Measurements from ENCODE around the gene RNF215.

Gene RNF215

GRCh38 chr22:30386960-30387827 is at the start of gene RNF215:
Gene RNF215, minus strand, starts transcription at chr22:30387411. Its CDS starts 98 bp downstream, at chr22:30387313.
- FAIRE-seq (peak; percentile 55), DNase-seq (ENCODE audit: insufficient read length, low spot score) (peak; percentile 72)

GRCh38 chr22:30436196-30436595 is 49.0 kb upstream of the RNF215 start:
- FAIRE-seq (no peak), DNase-seq (ENCODE audit: insufficient read length, low spot score) (no peak)

- DNase-seq (ENCODE audit: insufficient read length, low spot score) (no peak), FAIRE-seq (no peak)
These were observed 48.5 kb upstream of the RNF215 start for GRCh38 chr22:30435674-30436126.

- FAIRE-seq (no peak), DNase-seq (ENCODE audit: insufficient read length, low spot score) (no peak)
These were observed 47.6 kb upstream of the RNF215 start for GRCh38 chr22:30434843-30435242.

- FAIRE-seq (no peak), DNase-seq (ENCODE audit: insufficient read length, low spot score) (no peak)
These were observed 46.6 kb upstream of the RNF215 start for GRCh38 chr22:30433773-30434172.

GRCh38 chr22:30433227-30433626 is 46.0 kb upstream of the RNF215 start:
- no peak for DNase-seq (ENCODE audit: insufficient read length, low spot score)
- FAIRE-seq = no peak

- no peak for FAIRE-seq
- DNase-seq (ENCODE audit: insufficient read length, low spot score) = no peak
These were observed 45.3 kb upstream of the RNF215 start for GRCh38 chr22:30432520-30432919.

GRCh38 chr22:30432096-30432495 is 44.9 kb upstream of the RNF215 start:
- FAIRE-seq = no peak
- no peak for DNase-seq (ENCODE audit: insufficient read length, low spot score)

- no peak for DNase-seq (ENCODE audit: insufficient read length, low spot score)
- FAIRE-seq = no peak
These were observed 43.7 kb upstream of the RNF215 start for GRCh38 chr22:30430933-30431332.

- no peak for FAIRE-seq
These were observed 42.7 kb upstream of the RNF215 start for GRCh38 chr22:30429887-30430286.

GRCh38 chr22:30427871-30428270 is 40.7 kb upstream of the RNF215 start:
- no peak for FAIRE-seq
- DNase-seq (ENCODE audit: insufficient read length, low spot score) = no peak

More at GRCh38 chr22:30429887-30430286, 42.7 kb upstream of the RNF215 start:
- DNase-seq (ENCODE audit: insufficient read length, low spot score) = no peak

- DNase-seq (ENCODE audit: insufficient read length, low spot score) = no peak
- peak; percentile 23 for FAIRE-seq
These were observed 39.5 kb upstream of the RNF215 start for GRCh38 chr22:30426388-30427353.

GRCh38 chr22:30425616-30426387 is 38.6 kb upstream of the RNF215 start, which contains the start of gene MTFP1:
Gene MTFP1, plus strand, starts transcription at chr22:30425768. Its CDS starts 112 bp downstream, at chr22:30425880.
- DNase-seq (ENCODE audit: insufficient read length, low spot score) (peak; percentile 47), FAIRE-seq (no peak)

- FAIRE-seq (no peak), DNase-seq (ENCODE audit: insufficient read length, low spot score) (no peak)
These were observed 38.1 kb upstream of the RNF215 start for GRCh38 chr22:30425327-30425615.

GRCh38 chr22:30424534-30425326 is 37.5 kb upstream of the RNF215 start:
- FAIRE-seq (no peak), DNase-seq (ENCODE audit: insufficient read length, low spot score) (no peak)

- FAIRE-seq = no peak
- peak; percentile 92 for DNase-seq (ENCODE audit: insufficient read length, low spot score)
These were observed 36.8 kb upstream of the RNF215 start for GRCh38 chr22:30423959-30424533.

GRCh38 chr22:30423301-30423958 is 36.2 kb upstream of the RNF215 start:
- no peak for DNase-seq (ENCODE audit: insufficient read length, low spot score)
- no peak for FAIRE-seq

- DNase-seq (ENCODE audit: insufficient read length, low spot score) = no peak
- FAIRE-seq = no peak
These were observed 35.5 kb upstream of the RNF215 start for GRCh38 chr22:30422481-30423300.

Measured in HTR-8/SVneo (cell line).